HG03558 (cell line): Measurements from ENCODE around the gene LKAAEAR1.

Experiments
- ATAC-seq: cut with Tn5 transposase; IDR thresholded peaks from one replicate; pipeline ENCODE4 v1.9.1; 2021; ENCODE audit warnings: moderate number of reproducible peaks; ENCODE audit not compliant: unreplicated experiment; ENCODE audit errors: extremely low read depth

LKAAEAR1 gene

GRCh38 chr20:64080813-64081623 lies 3.2 kb downstream of the LKAAEAR1 start:
- no peak for ATAC-seq

- no peak for ATAC-seq
These were observed 4.0 kb downstream of the LKAAEAR1 start, which contains the start of gene OPRL1 for GRCh38 chr20:64080013-64080812. OPRL1 (plus strand) TSS chr20:64080082; CDS start chr20:64092721, 12,639 bp downstream.

- ATAC-seq: no peak
These were observed 4.8 kb downstream of the LKAAEAR1 start, which contains the start of gene RGS19 for GRCh38 chr20:64079273-64080012. RGS19 (minus strand) TSS chr20:64079518; CDS start chr20:64076886, 2,632 bp downstream.

- ATAC-seq: no peak
These were observed 5.3 kb downstream of the LKAAEAR1 start for GRCh38 chr20:64078934-64079272.

- no peak for ATAC-seq
These were observed 6.2 kb downstream of the LKAAEAR1 start for GRCh38 chr20:64077876-64078551.

GRCh38 chr20:64077541-64077875 lies 6.7 kb downstream of the LKAAEAR1 start:
- ATAC-seq: no peak

- no peak for ATAC-seq
These were observed 7.1 kb downstream of the LKAAEAR1 start for GRCh38 chr20:64077094-64077493.

- ATAC-seq: no peak
These were observed 7.9 kb downstream of the LKAAEAR1 start for GRCh38 chr20:64076061-64076997.

GRCh38 chr20:64075556-64075955 lies 8.6 kb downstream of the LKAAEAR1 start:
- no peak for ATAC-seq

GRCh38 chr20:64074963-64075362 lies 9.2 kb downstream of the LKAAEAR1 start:
- ATAC-seq: no peak

- ATAC-seq: no peak
These were observed 9.9 kb downstream of the LKAAEAR1 start for GRCh38 chr20:64074184-64074789.

- no peak for ATAC-seq
These were observed 10.6 kb downstream of the LKAAEAR1 start for GRCh38 chr20:64073476-64074183.

GRCh38 chr20:64072498-64073063 lies 11.6 kb downstream of the LKAAEAR1 start:
- ATAC-seq: no peak

- ATAC-seq: no peak
These were observed 12.6 kb downstream of the LKAAEAR1 start for GRCh38 chr20:64071341-64072332.

GRCh38 chr20:64070244-64070993 lies 13.8 kb downstream of the LKAAEAR1 start:
- no peak for ATAC-seq
